Melanocyte of skin (primary cell): Measurements from ENCODE around the gene ANKRD61. TPM values are rescaled to one million over a fixed set of nuclear protein-coding genes. Genes with fewer than 3 reads are reported as not detected.

Source experiments
- small RNA-seq, 2 donors: library from RNA; depleted of rRNA; stranded (forward); fragments of <200 nt; gene quantifications; one replicate each; pipeline ENCODE3, GENCODE V24; 2012
- total RNA-seq, 2 donors: library from RNA; depleted of rRNA; stranded (reverse); fragments of >200 nt; gene quantifications; 2 replicates each; pipeline ENCODE4 v1.2.3, GENCODE V29; 2012

The ANKRD61 gene
- not detected for total RNA-seq

DNA sequence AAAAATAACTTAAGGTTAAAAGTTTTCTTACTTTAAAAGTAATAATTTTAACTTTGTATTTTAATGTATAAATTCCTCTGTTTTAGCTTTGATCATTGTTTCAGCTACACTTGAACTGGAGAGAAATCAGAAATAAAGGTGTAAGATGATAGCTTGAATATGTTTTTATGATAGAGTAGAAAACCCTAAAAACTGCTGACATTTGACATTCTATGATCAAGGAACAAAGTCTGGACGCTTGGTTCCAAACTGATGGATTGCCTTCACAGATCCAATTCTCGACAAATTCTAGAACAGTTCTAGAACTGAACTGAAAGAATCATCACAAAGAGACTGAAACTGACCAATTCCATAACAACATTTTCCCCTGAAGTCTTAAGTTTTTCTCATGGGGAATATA lies at the start of gene ANKRD61:
ANKRD61 (plus strand) TSS at position 389 of the 400 bp plus-strand sequence; CDS start at position 389, 0 bp downstream.

DNA sequence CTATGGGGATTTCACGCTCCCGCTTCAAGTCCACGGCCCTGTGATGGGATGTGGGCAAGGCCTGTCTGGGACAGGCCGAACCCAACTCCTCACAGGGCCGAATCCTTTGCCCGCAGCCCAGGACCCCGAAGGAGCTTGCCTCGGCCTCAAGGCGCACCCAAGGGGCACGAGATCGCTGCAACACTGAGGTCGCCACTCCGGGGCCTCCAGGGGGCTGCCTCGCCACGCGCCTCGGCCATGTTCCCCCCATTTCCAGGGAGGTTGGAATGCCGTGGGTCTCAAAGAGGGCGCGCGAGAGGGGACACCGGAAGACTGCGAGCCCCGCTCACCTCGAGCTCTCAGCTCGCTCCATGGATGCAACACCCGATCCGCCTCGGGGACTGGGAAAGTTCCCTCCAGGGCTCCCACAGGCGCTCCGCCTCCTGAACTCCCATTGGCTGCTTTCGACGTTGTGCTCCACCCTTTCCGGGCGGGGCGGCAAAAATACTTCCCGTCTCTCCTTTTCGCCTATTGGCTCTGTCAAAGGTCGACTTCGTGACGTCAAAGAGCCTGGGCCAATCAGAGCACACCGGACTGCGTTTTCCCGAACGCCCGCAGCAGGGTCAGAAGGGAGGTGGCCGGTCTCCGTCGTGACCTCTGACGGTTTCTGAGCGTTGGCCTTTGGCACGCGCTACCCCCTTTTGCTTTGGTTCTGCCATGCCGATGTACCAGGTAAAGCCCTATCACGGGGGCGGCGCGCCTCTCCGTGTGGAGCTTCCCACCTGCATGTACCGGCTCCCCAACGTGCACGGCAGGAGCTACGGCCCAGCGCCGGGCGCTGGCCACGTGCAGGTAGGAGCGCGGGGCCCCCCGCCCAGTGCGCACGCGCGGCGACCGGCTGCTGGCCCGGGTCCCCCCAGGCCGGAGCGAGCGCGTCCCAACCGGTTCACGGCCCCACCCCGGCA lies 22.2 kb upstream of the ANKRD61 start, which contains the start of the genes AIMP2 and PMS2:
AIMP2 (plus strand) TSS at position 605 of the 944 bp plus-strand sequence; CDS start at position 697, 92 bp downstream.
PMS2 (minus strand) TSS at position 382 of the 944 bp plus-strand sequence; CDS start at position 352, 30 bp downstream.

Small RNA genes within 50 kb of the gene (small RNA-seq; reads per million reads assigned to genes)
- gene RF00019 (0 reads per million in 2 donors), gene RNU6-218P (0 reads per million in 2 donors), gene SNORA80D (14.8 to 42.8 reads per million in 2 donors)

Other genes with a start within 250 kb of the ANKRD61 start
- gene RNF216, start 249.7 kb upstream of the ANKRD61 start, total RNA-seq = 10 to 100 TPM; 24.6 to 32.7 TPM
- not detected for gene OCM, start 150.6 kb upstream of the ANKRD61 start, total RNA-seq
- gene CCZ1, start 132.6 kb upstream of the ANKRD61 start, total RNA-seq = 10 to 100 TPM; 55.7 to 61.9 TPM
- gene RSPH10B, start 60.7 kb upstream of the ANKRD61 start, total RNA-seq = under 1 TPM in 1 of 2 donors, not detected in 1; 0.34 TPM
- gene PMS2, start 22.3 kb upstream of the ANKRD61 start, total RNA-seq = 10 to 100 TPM; 27.2 to 30.0 TPM
- 10 to 100 TPM; 66.4 to 85.6 TPM for gene AIMP2, start 22.1 kb upstream of the ANKRD61 start, total RNA-seq
- gene EIF2AK1, start 27.8 kb downstream of the ANKRD61 start, total RNA-seq = 100 to 1,000 TPM in 1 of 2 donors, 10 to 100 TPM in 1; 52.0 to 136 TPM
- 1 to 10 TPM; 6.7 to 6.9 TPM for gene USP42, start 73.6 kb downstream of the ANKRD61 start, total RNA-seq
- 10 to 100 TPM; 53.0 to 66.9 TPM for gene CYTH3, start 241.2 kb downstream of the ANKRD61 start, total RNA-seq